NB4 (cell line): ENCODE data around the gene PRSS53.

Experiments
- DNase-seq: peaks from one replicate; pipeline ENCODE4 v3.0.0; 2010; ENCODE audit warnings: low read depth
- H3K4me3 ChIP-seq: one replicate; pipeline ENCODE4 v1.5.1; 2011; ENCODE audit warnings: mild to moderate bottlenecking, low read depth, low read length, moderate library complexity
- CTCF ChIP-seq: IDR thresholded peaks from one replicate; pipeline ENCODE4 v1.5.1; 2012; ENCODE audit warnings: low read depth, low read length
- MAX ChIP-seq: IDR thresholded peaks from 2 replicates; pipeline ENCODE4 v1.6.1; 2011; ENCODE audit warnings: low read depth, low read length
- MYC ChIP-seq: IDR thresholded peaks from 2 replicates; pipeline ENCODE4 v1.6.1; 2011; ENCODE audit warnings: low read depth, low read length
- POLR2A ChIP-seq: IDR thresholded peaks from 2 replicates; pipeline ENCODE4 v1.6.1; 2011; ENCODE audit warnings: mild to moderate bottlenecking; ENCODE audit not compliant: insufficient read length; ENCODE audit errors: extremely low read depth

The PRSS53 gene

GRCh38 chr16:31130336-31130891 lies 41.7 kb upstream of the PRSS53 start:
- TF ChIP-seq CTCF (no peak), POLR2A (no peak), MAX (no peak)
- H3K4me3 ChIP-seq: no peak overlapping the region
- DNase-seq: peak; percentile 64

GRCh38 chr16:31129568-31130335 lies 41.0 kb upstream of the PRSS53 start:
- H3K4me3 ChIP-seq: no peak overlapping the region
- DNase-seq: no peak
- no peak for TF ChIP-seq POLR2A
- TF ChIP-seq MYC: no peak
- no peak for TF ChIP-seq MAX
- no peak for TF ChIP-seq CTCF

GRCh38 chr16:31128711-31129567 lies 40.2 kb upstream of the PRSS53 start:
- DNase-seq: peak; percentile 98
- no peak overlapping the region for H3K4me3 ChIP-seq
- no peak for TF ChIP-seq CTCF
- TF ChIP-seq MYC: peak; percentile 78
- peak; percentile 13 for TF ChIP-seq POLR2A
- peak; percentile 68 for TF ChIP-seq MAX

- H3K4me3 ChIP-seq: no peak overlapping the region
- no peak for DNase-seq
- TF ChIP-seq POLR2A (no peak), MAX (no peak), CTCF (no peak), MYC (no peak)
These were observed 38.4 kb upstream of the PRSS53 start for GRCh38 chr16:31127182-31127581.

GRCh38 chr16:31125844-31126243 lies 37.1 kb upstream of the PRSS53 start:
- no peak for TF ChIP-seq POLR2A
- no peak for TF ChIP-seq MYC
- no peak for TF ChIP-seq CTCF
- no peak for DNase-seq
- H3K4me3 ChIP-seq: no peak overlapping the region
